Omental fat pad (tissue), 4 donors: ENCODE data around the gene IL20. TPM values are rescaled to one million over a fixed set of nuclear protein-coding genes. Genes with fewer than 3 reads are reported as not detected.

Experiments used
- ATAC-seq: fragments of 150-250 bp; one replicate; pipeline ENCODE4 v1.9.1; 2016; ENCODE audit warnings: mild to moderate bottlenecking, moderate library complexity; ENCODE audit not compliant: low FRiP score
- DNase-seq: peaks from one replicate; pipeline ENCODE4 v3.0.0-alpha.2; 2019; ENCODE audit warnings: low spot score
- CTCF ChIP-seq, 3 donors: fragments of 450-650 bp; IDR thresholded peaks; one replicate each; pipeline ENCODE4 v1.5.1; 2016 to 2017; ENCODE audit warnings: antibody characterized with exemption in 3 of 3, mild to moderate bottlenecking in 3 of 3, moderate library complexity in 2 of 3
- total RNA-seq, 4 donors: library from RNA; depleted of rRNA; stranded (reverse); fragments of >200 nt; gene quantifications; one replicate each; pipeline ENCODE4 v1.1.0, GENCODE V29; 2016

The IL20 gene
- total RNA-seq, 4 donors from 2014 or later = 0.82 to 8.6 (median 8.2) TPM; not detected in 1

- no peak for TF ChIP-seq CTCF (IDR thresholded peaks at IDR 0.05)
- ATAC-seq (no peak), DNase-seq (no peak)
Observed at GRCh38 chr1:206828061-206828460, 37.4 kb upstream of the IL20 start.

- no peak for TF ChIP-seq CTCF (IDR thresholded peaks at IDR 0.05)
- DNase-seq (no peak), ATAC-seq (no peak)
Observed at GRCh38 chr1:206828765-206829164, 36.7 kb upstream of the IL20 start.

GRCh38 chr1:206829282-206829681, 36.1 kb upstream of the IL20 start:
- no peak for DNase-seq
- TF ChIP-seq CTCF (IDR thresholded peaks at IDR 0.05) = no peak
- ATAC-seq = no peak

- no peak for DNase-seq
- TF ChIP-seq CTCF (IDR thresholded peaks at IDR 0.05) = no peak
- no peak for ATAC-seq
Observed at GRCh38 chr1:206829875-206830274, 35.5 kb upstream of the IL20 start.

GRCh38 chr1:206831650-206832049, 33.8 kb upstream of the IL20 start:
- TF ChIP-seq CTCF (IDR thresholded peaks at IDR 0.05) = no peak
- ATAC-seq (no peak), DNase-seq (no peak)

GRCh38 chr1:206832352-206832880, 33.0 kb upstream of the IL20 start:
- DNase-seq (no peak), ATAC-seq (no peak)
- no peak for TF ChIP-seq CTCF (IDR thresholded peaks at IDR 0.05)

GRCh38 chr1:206833106-206833680, 32.2 kb upstream of the IL20 start:
- TF ChIP-seq CTCF (IDR thresholded peaks at IDR 0.05) = no peak
- DNase-seq (no peak), ATAC-seq (no peak)
